ENCODE measurements around the gene RPN2. TPM values are rescaled to one million over a fixed set of nuclear protein-coding genes. Genes with fewer than 3 reads are reported as not detected.
A peak's percentile ranks its signal among the peaks of the same experiment; 100 is the strongest.

The RPN2 gene
- total RNA-seq, 2 experiments from 2014 or later: 110 to 138 TPM

GRCh38 chr20:37222086-37222485 is 43.0 kb downstream of the RPN2 start:
- H3K36me3 ChIP-seq (ENCODE audit: insufficient read depth, low read length): peaks cover 96% of the 10 kb centered on the region
- POLR2A ChIA-PET: interaction anchor here (0.5 kb wide), 1 partner anchor 12 kb away, joined by 4 read pairs; no protein-coding TSS in a partner anchor

DNA sequence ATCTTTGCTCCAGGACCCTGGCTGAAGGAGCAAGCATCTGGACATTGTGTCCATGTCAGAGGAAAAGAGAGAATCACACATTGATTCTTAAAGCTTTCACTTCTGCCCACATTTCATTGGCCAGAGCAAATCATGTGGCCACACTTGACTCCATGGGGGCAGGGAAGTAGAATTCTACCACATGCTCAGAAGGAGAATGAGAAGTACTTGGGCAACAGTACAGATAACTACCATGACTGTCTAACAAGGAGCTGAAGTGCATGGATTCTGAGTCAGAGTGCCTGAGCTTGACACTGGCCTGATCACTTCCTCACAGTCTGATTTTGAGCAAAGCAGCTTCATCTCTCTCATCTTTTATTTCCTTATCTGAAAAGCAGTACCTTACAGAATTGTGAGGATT is 43.9 kb downstream of the RPN2 start:
- Histone ChIP-seq H3K36me3 (ENCODE audit: insufficient read depth, low read length) (peaks cover 98% of the 10 kb centered on the region), H3K9me3 (ENCODE audit: low read length) (no peaks in the 10 kb centered on the region), H4K20me1 (ENCODE audit: insufficient read depth, low read length) (no peaks in the 10 kb centered on the region), H3K79me2 (ENCODE audit: insufficient read depth, low read depth, low read length) (no peaks in the 10 kb centered on the region), H2AFZ (ENCODE audit: low read length) (no peak overlapping the region), H3K4me3 (ENCODE audit: low read depth, low read length, poor library complexity, severe bottlenecking) (no peak overlapping the region), H3K4me1 (ENCODE audit: insufficient read depth, low read length, poor library complexity, severe bottlenecking) (no peaks in the 10 kb centered on the region), H3K27ac (ENCODE audit: low read depth, low read length, poor library complexity, severe bottlenecking) (no peak overlapping the region), H3K4me2 (ENCODE audit: low read length) (no peak overlapping the region), H3K9me2 (ENCODE audit: insufficient read depth, low read length) (no peaks in the 10 kb centered on the region)
- POLR2A ChIA-PET: interaction anchor here (0.7 kb wide), 1 partner anchor 13 kb away, joined by 3 read pairs; no protein-coding TSS in a partner anchor
- peak; percentile 8 for DNase-seq (ENCODE audit: low spot score)
- CTCF ChIA-PET (ENCODE audit: unreplicated experiment): interaction anchor here (0.5 kb wide), 1 partner anchor 14 kb away, joined by 3 read pairs; no protein-coding TSS in a partner anchor
- TF ChIP-seq CTCF (conservative IDR thresholded peaks at IDR 0.05; ENCODE audit: low read length): no peak
- no TSS peak for BruUV-seq (replicated peaks)
- intact Hi-C loops (cut with micrococcal nuclease; ENCODE audit: unreplicated experiment): no loop called here

More at GRCh38 chr20:37222086-37222485, 43.0 kb downstream of the RPN2 start:
- Histone ChIP-seq H3K4me2 (ENCODE audit: low read length) (no peak overlapping the region), H4K20me1 (ENCODE audit: insufficient read depth, low read length) (no peaks in the 10 kb centered on the region), H3K4me3 (ENCODE audit: low read depth, low read length, poor library complexity, severe bottlenecking) (no peak overlapping the region), H3K9me2 (ENCODE audit: insufficient read depth, low read length) (no peaks in the 10 kb centered on the region), H3K79me2 (ENCODE audit: insufficient read depth, low read depth, low read length) (no peaks in the 10 kb centered on the region), H2AFZ (ENCODE audit: low read length) (no peak overlapping the region), H3K4me1 (ENCODE audit: insufficient read depth, low read length, poor library complexity, severe bottlenecking) (no peaks in the 10 kb centered on the region), H3K27ac (ENCODE audit: low read depth, low read length, poor library complexity, severe bottlenecking) (no peak overlapping the region), H3K9me3 (ENCODE audit: low read length) (no peaks in the 10 kb centered on the region)
- intact Hi-C loops (cut with micrococcal nuclease; ENCODE audit: unreplicated experiment): no loop called here
- CTCF ChIA-PET (ENCODE audit: unreplicated experiment): no interaction called here
- DNase-seq (ENCODE audit: low spot score): no peak
- BruUV-seq (replicated peaks): no TSS peak
- TF ChIP-seq CTCF (conservative IDR thresholded peaks at IDR 0.05; ENCODE audit: low read length) (no peak), EZH2phosphoT487 (IDR thresholded peaks at IDR 0.05; ENCODE audit: borderline replicate concordance, low read depth, low read length) (no peak)

DNA sequence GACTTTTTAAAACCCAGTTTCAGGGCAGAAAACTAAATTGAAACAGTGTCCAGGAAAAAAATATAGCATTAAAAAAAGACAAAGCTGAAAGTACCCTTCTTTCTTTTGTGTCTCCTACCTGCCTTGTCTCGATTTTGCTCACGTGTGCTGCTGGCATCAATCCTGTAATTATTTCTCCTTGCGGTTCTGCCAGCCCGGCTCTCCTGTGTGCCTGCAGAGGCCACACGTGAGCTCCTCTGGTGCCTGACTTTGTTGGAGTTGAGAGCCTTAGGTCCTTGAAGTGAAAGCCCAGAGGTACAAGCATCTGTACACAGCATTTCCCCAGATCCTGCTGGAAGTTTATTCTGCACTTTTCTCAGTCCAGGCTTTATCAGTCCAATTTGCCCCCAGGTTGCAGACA is 46.0 kb downstream of the RPN2 start:
- Histone ChIP-seq H3K79me2 (ENCODE audit: insufficient read depth, low read depth, low read length) (no peaks in the 10 kb centered on the region), H3K4me1 (ENCODE audit: insufficient read depth, low read length, poor library complexity, severe bottlenecking) (no peaks in the 10 kb centered on the region), H3K9me3 (ENCODE audit: low read length) (no peaks in the 10 kb centered on the region), H3K4me3 (ENCODE audit: low read depth, low read length, poor library complexity, severe bottlenecking) (no peak overlapping the region), H3K4me2 (ENCODE audit: low read length) (no peak overlapping the region), H3K36me3 (ENCODE audit: insufficient read depth, low read length) (peaks cover 98% of the 10 kb centered on the region), H3K27ac (ENCODE audit: low read depth, low read length, poor library complexity, severe bottlenecking) (no peak overlapping the region), H2AFZ (ENCODE audit: low read length) (no peak overlapping the region), H4K20me1 (ENCODE audit: insufficient read depth, low read length) (no peaks in the 10 kb centered on the region), H3K9me2 (ENCODE audit: insufficient read depth, low read length) (no peaks in the 10 kb centered on the region)
- BruUV-seq (replicated peaks): no TSS peak
- intact Hi-C loops (cut with micrococcal nuclease; ENCODE audit: unreplicated experiment): no loop called here
- no peak for DNase-seq (ENCODE audit: low spot score)
- POLR2A ChIA-PET: no interaction called here
- CTCF ChIA-PET (ENCODE audit: unreplicated experiment): interaction anchor here (1.1 kb wide), 1 partner anchor 33 kb away, joined by 3 read pairs; no protein-coding TSS in a partner anchor
- TF ChIP-seq EZH2phosphoT487 (IDR thresholded peaks at IDR 0.05; ENCODE audit: borderline replicate concordance, low read depth, low read length): no peak
- no peak for TF ChIP-seq CTCF (conservative IDR thresholded peaks at IDR 0.05; ENCODE audit: low read length)
